Measurements from ENCODE around the gene TSC22D3.

TSC22D3 gene

DNA sequence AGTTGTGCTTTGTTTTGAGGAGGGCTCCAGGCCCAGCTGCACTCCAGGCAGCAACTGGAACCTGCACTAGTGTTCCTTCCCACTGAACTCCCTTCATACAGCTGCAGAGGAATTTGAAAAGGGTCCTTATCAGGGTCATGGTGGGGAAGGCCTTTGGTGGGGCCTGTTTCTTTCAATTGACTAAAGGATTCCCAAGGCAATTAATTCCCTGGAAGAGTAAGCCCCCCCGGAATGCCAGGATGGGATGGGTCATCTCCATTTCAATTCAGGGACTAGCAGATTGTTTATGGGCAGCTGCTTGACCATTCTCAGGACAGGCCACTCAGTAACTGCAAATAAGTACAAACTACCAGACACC lies 45.3 kb downstream of the TSC22D3 start:
- DNase-seq = no peak

- peak; percentile 96 for DNase-seq
These were observed 45.9 kb downstream of the TSC22D3 start for GRCh38 chrX:107729558-107730297.

DNA sequence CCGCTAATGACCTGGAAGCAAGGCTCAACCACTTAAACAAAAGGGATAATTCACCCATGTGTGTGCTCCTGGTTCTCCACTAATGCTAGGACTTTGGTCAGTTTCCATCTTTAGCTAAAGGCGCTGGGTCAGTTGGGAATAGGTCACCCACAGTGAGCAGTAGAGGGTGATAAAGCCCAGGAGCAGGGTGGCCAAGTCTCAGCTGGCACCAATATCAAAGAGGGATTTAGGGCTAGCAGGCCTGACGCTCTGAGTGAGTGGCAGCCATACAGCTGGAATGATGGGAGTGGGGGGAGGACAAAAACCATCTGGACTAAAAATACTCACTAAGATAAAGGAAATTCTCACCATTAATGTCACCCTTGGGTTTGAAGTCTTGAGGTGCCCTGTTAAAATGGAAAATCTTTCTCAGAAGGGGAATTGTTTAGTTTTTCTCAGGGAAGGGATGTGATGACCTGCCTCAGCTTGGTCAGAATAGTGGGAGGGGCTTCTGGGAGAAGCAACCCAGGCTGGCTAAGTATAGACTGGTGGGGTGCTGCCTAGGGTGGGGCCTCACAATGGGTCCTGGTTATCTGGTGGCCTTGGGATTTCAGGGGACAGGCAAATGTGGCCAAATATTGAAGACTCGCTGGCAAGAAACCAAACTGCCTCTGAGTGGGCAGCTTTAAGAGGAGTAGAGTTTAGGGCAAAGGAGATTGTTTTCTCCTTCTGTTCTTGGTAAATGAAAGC lies 47.1 kb downstream of the TSC22D3 start:
- DNase-seq = no peak

GRCh38 chrX:107726816-107727534 lies 48.6 kb downstream of the TSC22D3 start:
- peak; percentile 26 for DNase-seq

- DNase-seq = peak; percentile 13
These were observed 49.6 kb downstream of the TSC22D3 start for GRCh38 chrX:107725761-107726555.

DNA sequence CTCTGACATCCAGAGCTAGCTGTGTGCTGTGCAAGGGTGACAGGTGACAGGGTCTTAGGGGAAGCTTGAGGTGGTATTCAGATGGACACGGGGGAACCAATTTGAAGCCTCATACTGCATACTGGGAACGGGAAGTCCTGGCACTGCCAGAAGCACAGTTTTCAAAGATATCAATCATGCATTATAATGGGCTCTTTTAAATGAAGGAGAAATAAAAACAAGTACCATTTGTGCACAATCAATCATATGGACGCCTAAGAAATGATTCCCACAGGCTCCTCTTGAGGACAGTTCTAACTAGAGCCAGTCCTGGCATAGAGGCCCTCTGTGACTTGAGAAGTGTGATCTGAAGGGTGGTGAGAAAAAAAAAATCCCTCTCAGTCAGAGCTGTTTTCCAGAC lies 50.9 kb downstream of the TSC22D3 start:
- peak; percentile 17 for DNase-seq

GRCh38 chrX:107723511-107723910 lies 52.1 kb downstream of the TSC22D3 start:
- DNase-seq = no peak

GRCh38 chrX:107721966-107722707 lies 53.5 kb downstream of the TSC22D3 start:
- peak; percentile 39 for DNase-seq

GRCh38 chrX:107721318-107721717 lies 54.3 kb downstream of the TSC22D3 start:
- DNase-seq = no peak

DNA sequence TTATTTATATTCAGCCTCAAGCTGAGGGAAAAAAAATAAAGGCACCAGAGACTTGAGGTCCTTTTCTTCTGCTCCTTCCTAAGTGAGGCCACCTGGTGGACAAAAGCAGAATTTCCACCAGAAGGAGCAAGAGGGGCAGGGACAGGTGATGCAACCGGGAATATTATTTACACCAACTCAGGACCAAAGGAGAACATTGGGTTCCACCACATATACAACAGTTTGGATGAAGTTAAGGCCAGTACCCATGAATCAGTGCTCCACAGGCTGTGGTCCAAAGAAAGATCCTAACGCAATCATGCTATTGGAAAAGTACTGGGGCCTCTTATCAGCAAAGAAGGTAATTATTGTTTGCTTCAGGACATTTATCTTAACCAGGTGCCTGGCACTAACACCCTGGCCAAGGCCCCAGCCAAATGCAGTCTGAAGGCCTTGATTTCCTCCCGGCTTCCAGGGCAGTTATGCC lies 57.4 kb downstream of the TSC22D3 start:
- peak; percentile 78 for DNase-seq

- peak; percentile 55 for DNase-seq
These were observed 58.5 kb downstream of the TSC22D3 start for GRCh38 chrX:107716816-107717700.

- DNase-seq = peak; percentile 62
These were observed 59.4 kb downstream of the TSC22D3 start for GRCh38 chrX:107716118-107716684.

GRCh38 chrX:107715331-107716117 lies 60.1 kb downstream of the TSC22D3 start:
- no peak for DNase-seq

GRCh38 chrX:107714206-107714891 lies 61.2 kb downstream of the TSC22D3 start:
- DNase-seq = no peak

GRCh38 chrX:107713543-107714205 lies 61.9 kb downstream of the TSC22D3 start:
- no peak for DNase-seq

GRCh38 chrX:107713203-107713542 lies 62.4 kb downstream of the TSC22D3 start:
- no peak for DNase-seq

- no peak for DNase-seq
These were observed 63.1 kb downstream of the TSC22D3 start for GRCh38 chrX:107712231-107713202.
